ENCODE measurements around the gene CSHL1. TPM values are rescaled to one million over a fixed set of nuclear protein-coding genes. Genes with fewer than 3 reads are reported as not detected.
"Not testable (repeated sequence)": the region's sequence is repeated elsewhere in the genome, so short reads cannot be mapped to it uniquely, and the experiment has no call there.

Gene CSHL1
- total RNA-seq, 1 donor from 2014 or later = not detected

DNA sequence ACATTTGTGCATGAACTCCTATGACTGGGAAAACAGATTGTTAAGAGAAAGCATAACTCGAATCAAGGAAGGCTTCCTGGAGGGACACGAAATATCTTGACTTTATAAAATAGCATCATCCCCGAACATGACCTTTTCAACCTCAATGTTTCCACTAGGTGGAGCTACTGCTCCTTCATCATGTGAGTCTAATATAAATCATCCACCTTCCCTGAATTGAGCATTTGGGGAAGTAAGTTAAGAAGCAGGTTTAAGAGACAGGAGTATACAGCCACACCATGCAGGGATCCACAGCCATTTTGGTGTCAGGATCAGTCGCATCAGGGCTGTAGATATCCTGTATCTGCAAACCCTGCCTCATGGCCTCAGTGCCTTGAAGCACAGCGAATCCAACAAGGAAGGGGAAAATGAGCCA is 7.3 kb downstream of the CSHL1 start:
- intact Hi-C loops (cut with DNase I); DNase-seq (ENCODE audit: missing footprints); ATAC-seq: not testable (repeated sequence)

DNA sequence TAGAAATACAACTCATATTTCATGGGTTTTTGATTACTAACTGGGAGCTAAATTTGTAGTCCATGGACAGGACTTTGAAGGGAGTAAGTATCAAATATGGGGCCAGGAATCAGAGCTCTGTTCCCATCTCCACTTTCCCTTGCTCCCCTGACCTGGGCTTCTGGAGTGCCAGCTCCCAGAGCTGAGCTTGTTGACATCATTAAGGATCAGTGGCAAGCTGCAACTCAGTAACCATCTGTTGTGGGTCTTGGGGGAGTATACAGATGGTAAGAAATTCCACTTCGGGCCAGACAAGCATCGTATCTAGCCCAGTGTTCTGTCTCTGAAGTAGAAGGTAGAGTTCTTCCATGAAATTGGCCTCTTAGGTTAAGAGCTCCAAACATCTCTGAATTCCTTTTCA is 9.1 kb downstream of the CSHL1 start:
- ATAC-seq; intact Hi-C loops (cut with DNase I): not testable (repeated sequence)

DNA sequence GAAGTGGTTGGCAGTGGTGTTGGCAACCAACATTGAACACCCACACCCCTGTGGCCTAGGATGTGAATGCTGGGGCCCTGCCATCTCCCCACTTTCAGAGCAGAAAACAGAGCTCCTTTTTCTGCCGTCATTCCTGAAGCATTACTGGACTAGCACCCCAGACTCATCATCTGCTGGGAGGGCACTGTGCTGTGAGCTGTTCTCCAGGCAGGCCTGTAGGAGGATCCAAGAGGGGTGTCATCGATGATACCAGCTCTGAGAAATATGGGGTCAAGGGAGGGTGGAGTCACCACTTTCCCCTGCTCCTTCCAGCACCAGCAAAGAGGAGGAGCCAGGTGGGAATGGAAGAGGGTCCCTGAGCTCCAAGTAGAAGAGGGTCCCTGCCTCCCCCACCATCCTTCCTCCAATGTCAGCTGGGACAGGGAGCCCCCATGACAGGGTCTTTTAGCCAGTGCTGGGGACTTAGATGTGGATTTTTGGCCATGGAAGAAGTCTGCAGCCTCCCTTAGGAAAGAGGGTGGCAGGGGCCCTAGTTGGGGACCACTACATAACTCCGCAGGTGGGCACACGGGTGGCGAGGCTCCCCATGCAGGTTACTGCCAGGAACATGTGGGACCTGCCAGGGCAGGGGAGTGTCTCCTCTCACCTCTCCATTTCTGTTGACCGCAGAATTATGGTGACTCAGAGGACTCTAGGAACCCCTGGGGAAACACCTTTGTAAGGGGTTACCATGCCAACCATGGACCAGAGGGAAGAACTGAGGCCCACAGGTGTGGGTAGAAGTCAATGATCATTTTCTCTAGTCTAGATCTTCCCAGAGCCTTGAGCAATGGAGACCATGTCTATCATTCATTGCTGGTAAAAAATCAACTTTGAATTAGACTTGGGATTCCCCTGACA is 11.9 kb downstream of the CSHL1 start:
- DNase-seq (ENCODE audit: missing footprints); intact Hi-C loops (cut with DNase I); ATAC-seq: not testable (repeated sequence)

More for the DNA sequence above, 9.1 kb downstream of the CSHL1 start:
- not testable (repeated sequence) for DNase-seq (ENCODE audit: missing footprints)

DNA sequence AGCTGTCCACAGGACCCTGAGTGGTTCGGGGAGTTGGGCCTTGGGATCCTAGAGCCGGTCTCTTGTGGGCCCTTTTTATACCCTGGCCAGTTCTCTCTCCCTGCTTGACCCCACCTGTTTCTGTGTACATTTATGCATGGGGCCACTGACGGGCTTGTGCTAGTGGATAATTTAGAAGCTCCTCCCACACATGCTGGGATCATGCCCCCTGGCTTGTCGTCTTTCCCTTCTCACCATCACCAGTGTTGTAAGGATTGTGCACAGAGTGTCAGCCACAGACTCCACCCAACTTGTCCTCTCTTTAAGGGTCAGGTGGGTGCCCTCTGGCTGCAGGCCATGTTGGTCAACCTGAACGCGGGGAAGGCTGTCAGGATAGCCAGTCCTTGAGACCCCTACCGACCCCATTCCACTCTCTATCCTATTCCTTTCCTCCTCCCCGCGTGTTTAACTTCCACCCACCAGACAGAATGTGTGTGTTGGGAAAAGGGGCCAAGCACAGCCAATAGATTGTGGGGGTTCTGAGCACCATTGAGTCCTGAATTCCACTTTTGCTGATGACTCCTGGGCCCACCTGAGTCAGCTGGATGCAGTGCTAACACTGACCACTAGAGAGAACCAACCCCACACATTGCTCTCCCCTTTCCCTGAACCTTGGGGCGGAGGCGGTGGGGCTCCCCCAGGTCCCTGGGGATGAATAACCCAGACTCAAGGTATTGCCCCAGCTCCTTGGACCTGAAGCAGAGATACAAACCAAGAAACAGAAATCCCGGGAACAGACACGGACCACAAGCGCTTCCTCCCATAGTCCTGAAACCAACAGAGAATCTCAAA is 14.3 kb downstream of the CSHL1 start, which contains the start of gene CSH1:
Gene CSH1, minus strand, starts transcription at position 51 of the 831 bp plus-strand sequence. CDS start 63 bp downstream, outside the sequence.
- DNase-seq (ENCODE audit: missing footprints); ATAC-seq; intact Hi-C loops (cut with DNase I): not testable (repeated sequence)

DNA sequence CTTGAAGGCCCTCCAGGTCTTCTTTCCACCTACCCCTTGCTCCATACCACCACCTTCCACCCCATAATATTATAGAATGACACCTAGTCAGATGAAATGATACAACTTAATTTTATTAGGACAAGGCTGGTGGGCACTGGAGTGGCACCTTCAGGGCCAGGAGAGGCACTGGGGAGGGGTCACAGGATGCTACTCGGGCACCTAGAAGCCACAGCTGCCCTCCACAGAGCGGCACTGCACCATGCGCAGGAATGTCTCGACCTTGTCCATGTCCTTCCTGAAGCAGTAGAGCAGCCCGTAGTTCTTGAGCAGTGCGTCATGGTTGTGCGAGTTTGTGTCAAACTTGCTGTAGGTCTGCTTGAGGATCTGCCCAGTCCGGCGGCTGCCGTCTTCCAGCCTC is 16.2 kb downstream of the CSHL1 start:
- intact Hi-C loops (cut with DNase I); ATAC-seq; DNase-seq (ENCODE audit: missing footprints): not testable (repeated sequence)

DNA sequence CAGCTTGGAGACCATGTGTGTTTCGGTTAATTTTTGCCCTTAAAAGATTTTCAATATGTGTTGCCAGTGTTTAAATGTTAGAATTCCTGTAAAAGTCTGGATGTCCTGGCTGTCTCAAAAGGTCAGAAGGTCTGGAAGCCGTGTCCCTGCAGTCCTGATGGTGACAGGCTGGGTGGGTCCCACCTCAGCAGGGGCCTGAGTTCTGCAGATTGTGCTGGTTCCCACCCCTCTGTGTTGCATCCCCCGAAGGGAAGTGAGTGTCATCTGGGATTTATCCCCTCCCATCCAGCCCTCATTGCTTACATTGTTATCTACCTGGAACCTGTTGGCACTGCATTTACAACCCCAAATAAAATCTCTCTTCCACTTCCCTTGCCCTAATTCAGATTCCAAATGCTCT is 17.0 kb downstream of the CSHL1 start:
- ATAC-seq; DNase-seq (ENCODE audit: missing footprints); intact Hi-C loops (cut with DNase I): not testable (repeated sequence)

DNA sequence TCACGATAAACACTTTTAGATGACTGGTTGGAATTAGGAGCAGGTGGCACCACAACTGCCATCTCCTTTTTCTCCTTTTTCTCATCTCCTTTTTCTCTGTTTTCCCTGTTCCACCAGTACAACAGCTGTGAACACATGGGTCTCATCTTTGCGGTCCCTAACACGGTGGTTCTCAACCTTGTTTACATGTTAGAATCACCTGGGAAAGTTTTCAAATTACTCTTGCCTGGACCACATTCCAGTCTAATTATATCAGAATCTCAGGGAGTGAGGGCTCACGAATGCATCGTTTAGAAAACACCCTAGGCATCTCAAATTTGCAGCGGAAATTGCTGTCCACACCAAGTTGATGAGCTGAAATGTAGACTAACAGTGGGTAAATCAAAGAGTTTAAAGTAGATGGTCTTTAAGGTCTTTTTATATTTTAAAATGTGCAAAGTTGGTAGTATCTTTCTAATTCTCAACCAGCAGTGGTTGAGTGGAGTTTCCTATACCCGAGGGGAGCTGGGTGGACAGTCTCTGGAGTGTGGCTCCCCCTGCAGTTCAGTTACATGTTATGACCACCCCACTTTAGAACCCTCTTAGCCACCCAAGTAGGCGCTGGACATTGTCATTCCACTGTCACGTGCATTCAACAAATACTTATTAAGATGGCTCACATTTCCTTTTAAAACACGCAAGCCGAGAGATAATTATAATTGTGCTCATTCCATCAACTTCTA is 18.6 kb downstream of the CSHL1 start:
- DNase-seq (ENCODE audit: missing footprints); intact Hi-C loops (cut with DNase I); ATAC-seq: not testable (repeated sequence)

DNA sequence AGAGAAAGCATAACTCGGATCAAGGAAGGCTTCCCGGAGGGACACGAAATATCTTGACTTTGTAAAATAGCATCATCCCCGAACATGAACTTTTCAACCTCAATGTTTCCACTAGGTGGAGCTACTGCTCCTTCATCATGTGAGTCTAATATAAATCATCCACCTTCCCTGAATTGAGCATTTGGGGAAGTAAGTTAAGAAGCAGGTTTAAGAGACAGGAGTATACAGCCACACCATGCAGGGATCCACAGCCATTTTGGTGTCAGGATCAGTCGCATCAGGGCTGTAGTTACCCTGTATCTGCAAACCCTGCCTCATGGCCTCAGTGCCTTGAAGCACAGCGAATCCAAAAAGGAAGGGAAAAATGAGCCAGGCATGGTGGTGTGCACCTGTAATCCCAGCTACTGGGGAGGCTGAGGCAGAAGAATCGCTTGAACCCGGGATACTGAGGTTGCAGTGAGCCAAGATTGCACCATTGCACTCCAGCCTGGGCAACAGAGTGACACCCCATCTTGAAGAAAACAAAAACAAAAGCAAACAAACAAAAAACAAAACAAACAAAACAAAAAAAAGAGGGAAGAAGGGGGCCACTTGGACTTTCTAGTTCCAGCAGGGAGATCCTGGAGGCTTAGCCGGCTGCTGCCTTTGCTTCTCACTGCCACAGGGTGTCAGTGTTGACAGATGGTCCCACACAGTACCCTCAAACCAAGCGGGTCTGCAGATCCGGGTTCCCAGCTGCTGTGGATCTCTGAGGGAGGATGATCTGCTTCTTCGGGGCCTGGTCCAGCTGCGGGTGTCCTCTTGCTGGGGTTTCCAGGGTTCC is 21.8 kb downstream of the CSHL1 start:
- intact Hi-C loops (cut with DNase I); DNase-seq (ENCODE audit: missing footprints): not testable (repeated sequence)
- ATAC-seq = peak; percentile 73

DNA sequence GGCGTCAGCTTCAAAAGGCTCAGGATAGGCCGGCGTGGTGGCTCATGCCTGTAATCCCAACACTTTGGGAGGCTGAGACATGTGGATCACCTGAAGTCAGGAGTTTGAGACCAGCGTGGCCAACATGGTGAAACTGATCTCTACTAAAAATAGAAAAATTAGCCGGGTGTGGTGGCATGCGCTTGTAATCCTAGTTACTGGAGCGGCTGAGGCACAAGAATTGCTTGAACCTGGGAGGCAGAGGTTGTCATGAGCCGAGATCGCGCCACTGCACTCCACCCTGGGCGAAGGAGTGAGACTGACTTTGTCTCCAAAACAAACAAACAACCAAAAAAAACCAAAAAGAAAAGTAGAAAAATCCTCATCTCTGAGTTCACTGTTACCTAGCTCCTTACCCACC is 25.9 kb downstream of the CSHL1 start:
- DNase-seq (ENCODE audit: missing footprints); ATAC-seq; intact Hi-C loops (cut with DNase I): not testable (repeated sequence)

DNA sequence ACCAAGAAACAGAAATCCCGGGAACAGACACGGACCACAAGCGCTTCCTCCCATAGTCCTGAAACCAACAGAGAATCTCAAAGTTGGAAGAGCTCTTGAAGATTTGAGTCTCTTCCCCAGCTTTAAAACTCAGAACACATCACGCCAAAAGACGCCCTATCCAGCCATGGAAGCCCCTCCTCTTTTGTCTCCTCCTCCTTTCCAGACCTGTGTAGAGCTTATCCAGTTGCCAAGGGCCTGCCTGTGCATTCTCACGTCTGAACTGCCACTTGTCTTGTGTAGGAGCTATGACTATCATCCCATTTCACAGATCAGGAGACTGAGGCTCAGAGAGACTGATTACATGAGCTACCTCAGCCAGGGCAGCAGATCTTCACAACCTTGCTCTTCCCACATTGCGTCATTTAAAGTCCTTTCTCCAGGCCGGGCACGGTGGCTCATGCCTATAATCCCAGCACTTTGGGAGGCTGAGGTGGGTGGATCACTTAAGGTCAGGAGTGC is 28.4 kb downstream of the CSHL1 start:
- DNase-seq (ENCODE audit: missing footprints); intact Hi-C loops (cut with DNase I); ATAC-seq: not testable (repeated sequence)

DNA sequence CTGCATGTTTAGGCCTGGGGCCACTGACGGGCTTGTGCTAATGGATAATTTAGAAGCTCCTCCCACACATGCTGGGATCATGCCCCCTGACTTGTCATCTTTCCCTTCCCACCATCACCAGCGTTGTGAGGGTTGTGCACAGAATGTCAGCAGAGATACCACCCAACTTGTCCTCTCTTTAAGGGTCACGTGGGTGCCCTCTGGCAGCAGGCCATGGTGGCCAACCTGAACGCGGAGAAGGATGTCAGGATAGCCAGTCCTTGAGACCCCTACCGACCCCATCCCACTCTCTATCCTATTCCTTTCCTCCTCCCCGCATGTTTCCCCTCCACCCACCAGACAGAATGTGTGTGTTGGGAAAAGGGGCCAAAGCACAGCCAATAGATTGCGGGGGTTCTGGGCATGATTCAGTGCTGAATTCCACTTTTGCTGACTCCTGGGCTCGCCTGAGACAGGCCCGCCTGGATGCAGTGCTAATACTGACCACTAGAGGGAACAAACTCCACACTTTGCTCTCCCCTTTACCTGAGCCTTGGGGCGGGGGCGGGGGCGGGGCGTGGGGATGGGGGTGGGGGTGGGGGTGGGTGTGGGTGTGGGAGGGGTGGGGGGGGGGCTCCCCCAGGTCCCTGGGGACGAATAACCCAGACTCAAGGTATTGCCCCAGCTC is 29.0 kb downstream of the CSHL1 start, which contains the start of gene GH2:
Gene GH2, minus strand, starts transcription at position 10 of the 667 bp plus-strand sequence. CDS start 143 bp downstream, outside the sequence.
- DNase-seq (ENCODE audit: missing footprints) (no peak), ATAC-seq (peak; percentile 49)
- intact Hi-C loops (cut with DNase I) = no loop called here

DNA sequence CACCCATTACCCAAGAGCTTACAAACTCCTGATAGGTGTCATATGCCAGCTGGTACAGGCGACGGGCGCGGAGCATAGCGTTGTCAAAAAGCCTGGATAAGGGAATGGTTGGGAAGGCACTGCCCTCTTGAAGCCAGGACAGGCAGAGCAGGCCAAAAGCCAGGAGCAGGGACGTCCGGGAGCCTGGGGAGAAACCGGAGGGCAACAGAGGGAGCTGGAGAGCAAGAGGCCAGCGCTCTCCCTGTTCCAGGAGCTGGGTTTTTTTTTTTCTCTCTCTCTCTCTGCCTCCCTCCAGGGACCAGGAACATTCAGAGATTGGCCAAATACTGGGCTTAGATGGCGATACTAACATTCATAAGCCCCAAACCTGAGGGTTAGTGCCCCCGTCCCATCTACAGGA is 29.7 kb downstream of the CSHL1 start:
- intact Hi-C loops (cut with DNase I); DNase-seq (ENCODE audit: missing footprints): not testable (repeated sequence)
- peak; percentile 58 for ATAC-seq

DNA sequence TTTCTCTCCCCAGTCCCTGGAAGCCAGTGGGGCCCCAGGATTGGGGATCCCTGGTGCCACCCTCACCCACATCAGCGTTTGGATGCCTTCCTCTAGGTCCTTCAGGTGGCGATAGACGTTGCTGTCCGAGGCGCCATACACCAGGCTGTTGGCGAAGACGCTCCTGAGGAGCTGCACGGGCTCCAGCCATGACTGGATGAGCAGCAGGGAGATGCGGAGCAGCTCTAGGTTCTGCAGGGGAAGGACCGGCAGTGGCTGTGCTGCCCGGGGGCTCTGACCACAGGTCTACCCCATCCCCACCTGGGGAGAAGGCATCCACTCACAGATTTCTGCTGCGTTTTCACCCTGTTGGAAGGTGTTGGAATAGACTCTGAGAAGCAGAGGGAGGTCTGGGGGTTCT is 30.4 kb downstream of the CSHL1 start:
- ATAC-seq = no peak
- intact Hi-C loops (cut with DNase I) = no loop called here
- no peak for DNase-seq (ENCODE audit: missing footprints)

DNA sequence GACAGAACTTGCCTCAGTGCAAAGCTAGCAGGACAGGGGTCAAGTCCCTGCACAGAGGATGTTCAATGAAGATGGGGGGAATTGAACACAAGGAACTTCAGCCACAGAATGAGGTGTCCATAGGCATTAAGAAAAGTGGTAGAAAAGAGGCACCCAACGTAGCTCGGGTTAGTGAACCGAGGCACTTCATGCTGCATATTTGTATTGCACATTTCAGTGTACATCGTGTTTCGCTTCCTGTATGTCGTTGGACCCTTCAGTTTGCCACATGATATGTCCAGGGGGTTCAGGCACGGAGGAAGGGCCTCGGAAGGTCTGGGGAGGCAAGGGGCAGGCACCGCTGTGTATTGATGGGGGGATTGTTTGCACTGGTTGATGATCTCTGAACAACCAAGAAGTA is 32.6 kb downstream of the CSHL1 start:
- DNase-seq (ENCODE audit: missing footprints); intact Hi-C loops (cut with DNase I); ATAC-seq: not testable (repeated sequence)

DNA sequence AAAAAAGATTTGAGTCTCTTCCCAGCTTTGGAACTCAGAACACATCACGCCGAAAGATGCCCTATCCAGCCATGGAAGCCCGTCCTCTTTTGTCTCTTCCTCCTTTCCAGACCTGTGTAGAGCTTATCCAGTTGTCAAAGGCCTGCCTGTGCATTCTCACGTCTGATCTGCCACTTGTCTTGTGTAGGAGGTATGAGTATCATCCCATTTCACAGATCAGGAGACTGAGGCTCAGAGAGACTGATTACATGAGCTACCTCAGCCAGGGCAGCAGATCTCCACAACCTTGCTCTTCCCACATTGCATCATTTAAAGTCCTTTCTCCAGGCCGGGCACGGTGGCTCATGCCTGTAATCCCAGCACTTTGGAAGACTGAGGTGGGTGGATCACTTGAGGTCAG is 36.4 kb downstream of the CSHL1 start:
- intact Hi-C loops (cut with DNase I); ATAC-seq: not testable (repeated sequence)

DNA sequence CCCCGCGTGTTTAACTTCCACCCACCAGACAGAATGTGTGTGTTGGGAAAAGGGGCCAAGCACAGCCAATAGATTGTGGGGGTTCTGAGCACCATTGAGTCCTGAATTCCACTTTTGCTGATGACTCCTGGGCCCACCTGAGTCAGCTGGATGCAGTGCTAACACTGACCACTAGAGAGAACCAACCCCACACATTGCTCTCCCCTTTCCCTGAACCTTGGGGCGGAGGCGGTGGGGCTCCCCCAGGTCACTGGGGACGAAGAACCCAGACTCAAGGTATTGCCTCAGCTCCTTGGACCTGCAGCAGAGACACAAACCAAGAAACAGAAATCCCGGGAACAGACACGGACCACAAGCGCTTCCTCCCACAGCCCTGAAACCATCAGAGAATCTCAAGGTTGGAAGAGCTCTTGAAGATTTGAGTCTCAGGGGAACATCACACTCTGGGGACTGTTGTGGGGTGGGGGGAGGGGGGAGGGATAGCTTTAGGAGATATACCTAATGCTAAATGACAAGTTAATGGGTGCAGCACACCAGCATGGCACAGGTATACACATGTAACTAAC is 36.9 kb downstream of the CSHL1 start:
- DNase-seq (ENCODE audit: missing footprints); ATAC-seq; intact Hi-C loops (cut with DNase I): not testable (repeated sequence)

More for the DNA sequence above, 36.4 kb downstream of the CSHL1 start:
- DNase-seq (ENCODE audit: missing footprints) = not testable (repeated sequence)
